ENCODE measurements around the gene SETD2.
"Not testable (repeated sequence)": the region's sequence is repeated elsewhere in the genome, so short reads cannot be mapped to it uniquely, and the experiment has no call there.

SETD2 gene

DNA sequence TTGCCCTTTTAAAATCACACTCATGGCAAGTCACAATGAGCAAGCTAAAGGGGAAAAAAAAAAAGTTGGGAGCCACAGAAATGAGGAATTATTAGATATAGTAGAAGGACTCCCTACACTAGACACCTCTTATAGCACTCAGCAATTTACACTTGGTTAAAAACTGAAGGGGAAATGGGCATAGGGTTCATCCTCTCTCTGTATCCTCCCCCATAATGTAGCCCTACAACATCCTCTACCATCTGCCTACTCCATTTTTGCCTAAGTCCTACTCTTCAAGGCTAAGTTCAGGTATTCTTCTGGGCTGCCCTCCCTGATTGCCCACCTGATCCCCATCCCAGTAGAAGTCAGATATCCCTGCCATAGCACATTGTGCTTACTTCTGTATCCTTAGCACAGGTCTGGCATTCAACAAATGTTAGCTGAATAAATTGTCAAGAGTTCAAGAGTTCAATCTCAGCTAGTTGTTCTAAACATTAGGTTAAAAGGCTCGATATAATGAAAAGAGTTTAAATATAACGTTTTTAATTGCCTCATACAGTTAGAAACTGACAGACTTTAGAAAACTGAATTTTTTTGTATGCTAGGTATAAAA is 14.5 kb downstream of the SETD2 start:
- no peak for DNase-seq (ENCODE audit: low read depth)

- no peak for DNase-seq (ENCODE audit: low read depth)
Measured at GRCh38 chr3:47145272-47145671, 18.6 kb downstream of the SETD2 start.

- no peak for DNase-seq (ENCODE audit: low read depth)
Measured at GRCh38 chr3:47143068-47143467, 20.8 kb downstream of the SETD2 start.

DNA sequence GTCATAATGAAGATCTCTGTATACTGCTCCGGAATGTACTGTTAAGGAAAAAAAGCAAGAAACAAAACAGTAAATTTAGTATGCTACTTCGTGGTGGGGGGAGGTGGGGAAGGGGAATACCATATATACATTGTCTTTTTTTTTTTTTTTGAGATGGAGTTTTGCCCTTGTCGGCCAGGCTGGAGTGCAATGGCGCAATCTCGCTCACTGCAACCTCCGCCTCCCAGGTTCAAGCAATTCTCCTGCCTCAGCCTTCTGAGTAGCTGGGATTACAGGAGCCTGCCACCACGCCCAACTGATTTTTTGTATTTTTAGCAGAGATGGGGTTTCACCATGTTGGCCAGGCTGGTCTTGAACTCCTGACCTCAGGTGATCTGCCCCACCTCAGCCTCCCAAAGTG is 21.4 kb downstream of the SETD2 start:
- not testable (repeated sequence) for DNase-seq (ENCODE audit: low read depth)

DNA sequence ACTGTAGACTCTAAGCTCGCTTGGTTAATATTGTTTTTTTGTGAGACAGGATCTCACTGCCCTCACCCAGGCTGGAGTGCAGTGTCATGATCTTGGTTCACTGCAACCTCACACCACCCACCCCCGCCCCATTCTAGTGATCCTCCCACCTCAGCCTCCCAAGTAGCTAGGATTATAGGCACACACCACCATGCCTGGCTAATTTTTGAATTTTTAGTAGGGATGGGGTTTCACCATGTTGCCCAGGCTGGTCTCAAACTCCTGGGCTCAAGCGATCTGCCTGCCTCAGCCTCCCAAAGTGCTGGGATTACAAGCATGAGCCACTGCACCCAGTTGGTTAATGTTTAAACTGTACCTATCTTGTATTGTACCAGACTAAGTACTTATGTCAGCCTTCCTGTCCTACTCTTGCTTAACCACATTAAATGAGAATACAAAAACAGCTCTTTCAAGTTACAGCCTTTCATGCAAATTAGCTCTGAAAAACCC is 22.9 kb downstream of the SETD2 start:
- DNase-seq (ENCODE audit: low read depth): not testable (repeated sequence)

DNA sequence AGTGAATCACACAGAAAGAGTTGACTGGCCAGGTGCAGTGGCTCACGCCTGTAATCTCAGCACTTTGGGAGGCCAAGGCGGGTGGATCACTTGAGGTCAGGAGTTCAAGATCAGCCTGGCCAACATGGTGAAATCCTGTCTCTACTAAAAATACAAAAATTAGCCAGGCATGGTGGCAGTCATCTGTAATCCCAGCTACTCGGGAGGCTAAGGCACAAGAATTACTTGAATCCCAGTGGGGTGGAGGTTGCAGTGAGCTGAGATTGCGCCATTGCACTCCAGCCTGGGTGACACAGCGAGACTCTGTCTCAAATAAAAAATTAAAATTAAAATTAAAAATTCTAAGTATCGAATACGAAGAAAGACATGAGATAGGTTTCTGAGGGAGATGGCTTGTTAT is 23.4 kb downstream of the SETD2 start:
- not testable (repeated sequence) for DNase-seq (ENCODE audit: low read depth)

- no peak for DNase-seq (ENCODE audit: low read depth)
Measured at GRCh38 chr3:47134311-47134710, 29.6 kb downstream of the SETD2 start.

DNA sequence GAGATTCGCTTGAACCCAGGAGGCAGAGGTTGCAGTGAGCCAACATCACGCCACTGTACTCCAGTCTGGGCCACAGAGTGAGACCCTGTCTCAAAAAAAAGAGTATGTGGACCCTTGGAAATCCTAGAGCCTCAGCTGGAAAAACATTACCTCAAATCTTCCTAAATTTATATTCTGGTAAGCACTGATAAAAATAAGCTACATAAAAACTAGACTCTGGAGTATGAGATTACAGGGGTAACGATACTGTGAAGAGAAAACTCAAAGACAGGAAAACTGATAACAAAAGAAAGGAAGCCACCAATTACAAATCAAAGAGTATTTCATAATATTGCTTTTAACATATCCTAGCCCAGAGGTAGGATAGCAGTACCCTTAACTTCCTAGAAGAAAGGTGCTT is 30.3 kb downstream of the SETD2 start:
- no peak for DNase-seq (ENCODE audit: low read depth)

- DNase-seq (ENCODE audit: low read depth): no peak
Measured at GRCh38 chr3:47130557-47130956, 33.4 kb downstream of the SETD2 start.

DNA sequence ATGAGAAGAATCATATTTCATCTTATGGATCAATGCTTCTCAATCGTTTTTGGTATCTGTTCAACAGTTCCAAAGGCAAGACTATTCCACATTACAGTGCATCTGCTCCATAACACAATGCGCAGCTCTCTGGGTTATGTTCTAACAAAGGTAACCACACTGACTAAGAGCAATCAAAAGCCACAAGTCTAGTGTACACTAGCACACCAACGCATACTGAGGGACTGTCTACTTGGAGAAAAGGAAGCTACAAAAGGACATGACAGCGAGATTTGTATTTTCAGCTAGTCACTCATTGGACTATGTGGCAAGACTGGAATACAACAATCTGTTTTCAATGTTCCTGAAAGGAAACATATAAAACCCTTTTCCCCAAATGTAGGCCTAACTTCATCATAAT is 35.8 kb downstream of the SETD2 start:
- no peak for DNase-seq (ENCODE audit: low read depth)

DNA sequence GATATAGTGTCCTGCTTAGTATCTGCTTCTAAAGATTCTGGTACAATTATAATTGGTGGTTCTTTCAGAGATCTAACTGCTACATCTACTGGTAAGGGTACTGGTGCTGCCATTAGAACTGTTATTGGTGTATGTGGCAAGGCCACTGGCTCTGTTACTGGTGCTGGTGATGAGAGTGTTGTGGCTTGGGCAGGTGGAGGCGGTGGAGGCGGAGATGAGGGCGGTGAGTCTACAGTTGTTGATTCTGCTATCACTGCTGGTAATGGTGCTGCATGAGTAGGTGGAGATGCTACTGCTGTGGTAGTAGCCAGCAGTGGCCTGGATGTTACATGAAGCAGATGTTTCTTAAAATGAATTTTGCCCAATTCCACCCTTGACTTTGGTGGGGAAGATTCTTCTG is 40.1 kb downstream of the SETD2 start:
- DNase-seq (ENCODE audit: low read depth): no peak

GRCh38 chr3:47121409-47121808 is 42.5 kb downstream of the SETD2 start:
- DNase-seq (ENCODE audit: low read depth): no peak

DNA sequence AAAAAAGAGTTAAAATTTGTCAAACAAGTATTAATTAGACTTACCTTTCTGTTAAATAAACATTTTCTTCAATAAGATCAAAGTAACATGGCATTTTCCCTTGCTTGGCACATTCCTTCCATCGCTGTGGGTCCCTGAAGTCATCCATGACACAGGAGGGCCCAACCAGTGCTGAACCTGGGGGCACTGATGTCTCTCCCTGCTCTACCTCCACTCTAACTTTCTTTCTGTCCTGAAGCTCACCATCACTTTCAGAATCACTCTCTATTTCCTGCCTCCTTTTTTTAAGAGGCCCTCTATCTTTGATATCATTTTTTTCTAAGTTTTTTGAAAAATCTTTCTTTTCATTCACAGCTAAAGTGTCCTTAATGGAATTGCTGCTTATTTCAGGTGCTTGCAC is 43.8 kb downstream of the SETD2 start:
- no peak for DNase-seq (ENCODE audit: low read depth)

- DNase-seq (ENCODE audit: low read depth): not testable (repeated sequence)
Measured at GRCh38 chr3:47119387-47119786, 44.5 kb downstream of the SETD2 start.

GRCh38 chr3:47117807-47118364 is 46.0 kb downstream of the SETD2 start:
- DNase-seq (ENCODE audit: low read depth): no peak

GRCh38 chr3:47115524-47115923 is 48.4 kb downstream of the SETD2 start:
- DNase-seq (ENCODE audit: low read depth): not testable (repeated sequence)

GRCh38 chr3:47113669-47114365 is 50.1 kb downstream of the SETD2 start:
- no peak for DNase-seq (ENCODE audit: low read depth)

DNA sequence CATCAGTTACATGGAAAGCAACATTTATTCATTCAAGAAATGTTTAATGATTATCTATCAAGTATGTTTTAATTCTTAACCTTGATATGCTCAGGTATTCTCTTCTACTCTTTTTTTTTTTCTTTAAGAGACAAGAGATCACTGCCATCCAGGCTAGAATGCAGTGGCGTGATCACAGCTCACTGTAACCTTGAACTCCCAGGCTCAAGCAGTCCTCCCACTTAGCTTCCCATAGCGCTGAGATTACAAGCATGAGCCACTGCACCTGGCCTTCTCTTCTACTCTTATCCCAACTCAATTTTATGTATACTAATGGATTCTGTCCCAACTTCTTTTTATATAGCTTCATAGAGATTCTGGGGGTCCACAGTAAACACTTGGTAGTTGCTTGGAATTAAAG is 50.9 kb downstream of the SETD2 start:
- DNase-seq (ENCODE audit: low read depth): no peak

GRCh38 chr3:47109393-47109792 is 54.5 kb downstream of the SETD2 start:
- no peak for DNase-seq (ENCODE audit: low read depth)

DNA sequence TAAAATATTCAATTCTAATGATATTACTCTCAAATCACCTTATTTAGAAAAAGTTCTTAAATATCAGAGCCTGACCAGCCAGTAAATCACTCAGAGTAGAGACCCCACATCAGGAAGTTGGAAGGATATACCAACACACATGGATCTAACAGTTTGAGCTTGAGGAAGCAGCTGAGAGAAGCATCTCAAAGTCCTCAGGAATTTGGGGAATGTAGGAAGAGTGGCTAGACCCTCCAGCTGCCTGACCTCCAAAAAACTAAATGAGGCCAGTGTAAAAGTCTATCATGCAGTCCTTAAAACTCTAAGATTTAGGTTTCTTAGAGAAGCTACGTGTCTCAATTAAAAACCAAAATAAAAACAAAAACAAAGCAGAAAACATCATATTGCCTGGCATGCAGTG is 55.4 kb downstream of the SETD2 start:
- DNase-seq (ENCODE audit: low read depth): no peak

- DNase-seq (ENCODE audit: low read depth): no peak
Measured at GRCh38 chr3:47104259-47104658, 59.7 kb downstream of the SETD2 start.

GRCh38 chr3:47103619-47104018 is 60.3 kb downstream of the SETD2 start:
- no peak for DNase-seq (ENCODE audit: low read depth)

- DNase-seq (ENCODE audit: low read depth): no peak
Measured at GRCh38 chr3:47102081-47102600, 61.8 kb downstream of the SETD2 start.
